Measurements from ENCODE around the gene SCN5A. TPM values are rescaled to one million over a fixed set of nuclear protein-coding genes. Genes with fewer than 3 reads are reported as not detected.

Gene SCN5A
- polyA plus RNA-seq, 1 donor (not counting 4 experiments of a cell fraction or from before 2014, with no cell fraction given), result 0.26 TPM

GRCh38 chr3:38549957-38550840 is 99.3 kb downstream of the SCN5A start:
- Histone ChIP-seq H3K9me1 (ENCODE audit: control insufficient read depth, extremely low read depth, insufficient read depth, low read length) (no peaks in the 10 kb centered on the region), H2AFZ (ENCODE audit: control insufficient read depth, low read length) (no peak overlapping the region), H3K4me3 (ENCODE audit: control insufficient read depth in 2 of 3, extremely low read depth in 1 of 3, insufficient read depth in 2 of 3, low read depth in 1 of 3, low read length in 3 of 3) (no peak overlapping the region), H3K27me3 (ENCODE audit: control insufficient read depth, extremely low read depth, insufficient read depth, low read length) (no peaks in the 10 kb centered on the region), H3K9me3 (ENCODE audit: control insufficient read depth, low read depth, low read length) (no peaks in the 10 kb centered on the region), H3K36me3 (ENCODE audit: control insufficient read depth in 2 of 2, extremely low read depth in 1 of 2, insufficient read depth in 2 of 2, low read length in 2 of 2) (no peaks in the 10 kb centered on the region), H4K20me1 (ENCODE audit: control insufficient read depth, extremely low read depth, insufficient read depth, low read length) (no peaks in the 10 kb centered on the region), H3K4me2 (ENCODE audit: control insufficient read depth, extremely low read depth, insufficient read depth, low read depth, low read length) (no peak overlapping the region), H3K79me2 (ENCODE audit: control insufficient read depth, insufficient read depth, low read length) (no peaks in the 10 kb centered on the region), H3K27ac (ENCODE audit: control insufficient read depth, insufficient read depth, low read length) (no peak overlapping the region), H3K9ac (ENCODE audit: control insufficient read depth, extremely low read depth, insufficient read depth, low read length) (no peak overlapping the region), H3K4me1 (ENCODE audit: control insufficient read depth, extremely low read depth, insufficient read depth, low read length) (no peaks in the 10 kb centered on the region)
- no peak for TF ChIP-seq CTCF (optimal IDR thresholded peaks at IDR 0.05 in 1 of 3, IDR thresholded peaks at IDR 0.05 in 1 of 3, conservative IDR thresholded peaks at IDR 0.05 in 1 of 3; ENCODE audit: extremely low read depth in 1 of 3, insufficient read depth in 2 of 3, low read length in 3 of 3)
- no peak for TF ChIP-seq EZH2 (IDR thresholded peaks at IDR 0.05; ENCODE audit: low read length)
- FAIRE-seq (no peak), DNase-seq (ENCODE audit: low read depth, low spot score) (no peak)
- dilution Hi-C loops (cut with MboI; ENCODE audit: extremely low pct_ligation_motif_present, low sequenced_read_pairs), result no loop called here

GRCh38 chr3:38549486-38549885 is 100.0 kb downstream of the SCN5A start:
- Histone ChIP-seq H3K79me2 (ENCODE audit: control insufficient read depth, insufficient read depth, low read length) (no peaks in the 10 kb centered on the region), H4K20me1 (ENCODE audit: control insufficient read depth, extremely low read depth, insufficient read depth, low read length) (no peaks in the 10 kb centered on the region), H3K4me1 (ENCODE audit: control insufficient read depth, extremely low read depth, insufficient read depth, low read length) (no peaks in the 10 kb centered on the region), H3K9ac (ENCODE audit: control insufficient read depth, extremely low read depth, insufficient read depth, low read length) (no peak overlapping the region), H3K9me3 (ENCODE audit: control insufficient read depth, low read depth, low read length) (no peaks in the 10 kb centered on the region), H3K27ac (ENCODE audit: control insufficient read depth, insufficient read depth, low read length) (no peak overlapping the region), H3K36me3 (ENCODE audit: control insufficient read depth in 2 of 2, extremely low read depth in 1 of 2, insufficient read depth in 2 of 2, low read length in 2 of 2) (no peaks in the 10 kb centered on the region), H3K27me3 (ENCODE audit: control insufficient read depth, extremely low read depth, insufficient read depth, low read length) (no peaks in the 10 kb centered on the region), H3K4me2 (ENCODE audit: control insufficient read depth, extremely low read depth, insufficient read depth, low read depth, low read length) (no peak overlapping the region), H2AFZ (ENCODE audit: control insufficient read depth, low read length) (no peak overlapping the region), H3K9me1 (ENCODE audit: control insufficient read depth, extremely low read depth, insufficient read depth, low read length) (no peaks in the 10 kb centered on the region), H3K4me3 (ENCODE audit: control insufficient read depth in 2 of 3, extremely low read depth in 1 of 3, insufficient read depth in 2 of 3, low read depth in 1 of 3, low read length in 3 of 3) (no peak overlapping the region)
- dilution Hi-C loops (cut with MboI; ENCODE audit: extremely low pct_ligation_motif_present, low sequenced_read_pairs), result no loop called here
- no peak for DNase-seq (ENCODE audit: low read depth, low spot score)
- no peak for FAIRE-seq
- TF ChIP-seq EZH2 (IDR thresholded peaks at IDR 0.05; ENCODE audit: low read length), result no peak
- TF ChIP-seq CTCF (optimal IDR thresholded peaks at IDR 0.05 in 1 of 3, IDR thresholded peaks at IDR 0.05 in 1 of 3, conservative IDR thresholded peaks at IDR 0.05 in 1 of 3; ENCODE audit: extremely low read depth in 1 of 3, insufficient read depth in 2 of 3, low read length in 3 of 3), result no peak
